CD4-positive, alpha-beta T cell treated with Interleukin-21 for 1 hour (primary cell): Measurements from ENCODE around the gene CHERP.

ENCODE experiments used
- DNase-seq: peaks from one replicate; pipeline ENCODE4 v3.0.0-alpha.2; 2020

Gene CHERP, protein sequence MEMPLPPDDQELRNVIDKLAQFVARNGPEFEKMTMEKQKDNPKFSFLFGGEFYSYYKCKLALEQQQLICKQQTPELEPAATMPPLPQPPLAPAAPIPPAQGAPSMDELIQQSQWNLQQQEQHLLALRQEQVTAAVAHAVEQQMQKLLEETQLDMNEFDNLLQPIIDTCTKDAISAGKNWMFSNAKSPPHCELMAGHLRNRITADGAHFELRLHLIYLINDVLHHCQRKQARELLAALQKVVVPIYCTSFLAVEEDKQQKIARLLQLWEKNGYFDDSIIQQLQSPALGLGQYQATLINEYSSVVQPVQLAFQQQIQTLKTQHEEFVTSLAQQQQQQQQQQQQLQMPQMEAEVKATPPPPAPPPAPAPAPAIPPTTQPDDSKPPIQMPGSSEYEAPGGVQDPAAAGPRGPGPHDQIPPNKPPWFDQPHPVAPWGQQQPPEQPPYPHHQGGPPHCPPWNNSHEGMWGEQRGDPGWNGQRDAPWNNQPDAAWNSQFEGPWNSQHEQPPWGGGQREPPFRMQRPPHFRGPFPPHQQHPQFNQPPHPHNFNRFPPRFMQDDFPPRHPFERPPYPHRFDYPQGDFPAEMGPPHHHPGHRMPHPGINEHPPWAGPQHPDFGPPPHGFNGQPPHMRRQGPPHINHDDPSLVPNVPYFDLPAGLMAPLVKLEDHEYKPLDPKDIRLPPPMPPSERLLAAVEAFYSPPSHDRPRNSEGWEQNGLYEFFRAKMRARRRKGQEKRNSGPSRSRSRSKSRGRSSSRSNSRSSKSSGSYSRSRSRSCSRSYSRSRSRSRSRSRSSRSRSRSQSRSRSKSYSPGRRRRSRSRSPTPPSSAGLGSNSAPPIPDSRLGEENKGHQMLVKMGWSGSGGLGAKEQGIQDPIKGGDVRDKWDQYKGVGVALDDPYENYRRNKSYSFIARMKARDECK

DNA sequence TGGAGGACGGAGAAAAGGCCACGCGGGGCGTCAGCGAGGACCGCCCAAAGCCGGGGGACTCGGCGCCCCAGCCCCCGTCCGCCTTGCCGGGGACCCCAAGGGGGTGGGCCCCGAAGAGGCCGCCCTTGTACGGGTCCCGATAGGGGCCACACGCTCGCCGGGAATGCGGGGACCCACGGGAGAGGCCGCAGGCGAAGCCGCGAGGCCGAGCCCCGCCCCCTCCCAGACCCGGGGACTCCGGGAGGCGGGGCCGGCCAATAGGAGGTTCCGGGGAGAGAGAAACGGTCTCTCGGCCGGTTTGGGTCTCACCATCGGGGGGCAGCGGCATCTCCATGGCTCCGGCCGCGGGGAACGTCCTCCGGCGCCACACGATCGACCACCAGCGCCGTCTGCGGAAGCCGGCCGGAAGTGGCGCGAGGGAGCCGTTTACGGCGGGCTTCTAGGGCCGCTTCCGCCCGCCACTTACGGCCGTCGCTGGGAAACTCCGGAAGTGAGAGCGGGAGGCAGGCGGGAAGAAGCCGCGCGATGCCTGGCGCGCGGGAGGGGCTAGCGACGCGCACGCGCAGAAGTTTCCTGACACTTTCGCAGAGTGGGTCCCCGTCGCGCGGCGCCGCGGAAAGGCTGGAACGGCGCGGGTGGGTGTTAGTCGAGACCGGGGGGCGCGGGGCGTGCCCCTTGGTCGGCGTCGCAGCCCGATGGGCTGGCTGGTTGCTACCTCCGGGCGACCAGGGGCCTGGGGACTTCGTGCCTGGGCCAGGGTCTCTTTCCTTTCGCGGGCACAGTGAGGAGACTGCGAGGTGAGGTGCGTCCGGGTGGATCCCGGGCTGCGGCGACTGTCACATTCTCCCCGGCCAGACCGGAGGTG, at the start of gene CHERP:
TSS of gene CHERP (minus strand) at position 393 of the 865 bp plus-strand sequence. CDS start at position 334, 59 bp downstream.
- peak; percentile 95 for DNase-seq

DNA sequence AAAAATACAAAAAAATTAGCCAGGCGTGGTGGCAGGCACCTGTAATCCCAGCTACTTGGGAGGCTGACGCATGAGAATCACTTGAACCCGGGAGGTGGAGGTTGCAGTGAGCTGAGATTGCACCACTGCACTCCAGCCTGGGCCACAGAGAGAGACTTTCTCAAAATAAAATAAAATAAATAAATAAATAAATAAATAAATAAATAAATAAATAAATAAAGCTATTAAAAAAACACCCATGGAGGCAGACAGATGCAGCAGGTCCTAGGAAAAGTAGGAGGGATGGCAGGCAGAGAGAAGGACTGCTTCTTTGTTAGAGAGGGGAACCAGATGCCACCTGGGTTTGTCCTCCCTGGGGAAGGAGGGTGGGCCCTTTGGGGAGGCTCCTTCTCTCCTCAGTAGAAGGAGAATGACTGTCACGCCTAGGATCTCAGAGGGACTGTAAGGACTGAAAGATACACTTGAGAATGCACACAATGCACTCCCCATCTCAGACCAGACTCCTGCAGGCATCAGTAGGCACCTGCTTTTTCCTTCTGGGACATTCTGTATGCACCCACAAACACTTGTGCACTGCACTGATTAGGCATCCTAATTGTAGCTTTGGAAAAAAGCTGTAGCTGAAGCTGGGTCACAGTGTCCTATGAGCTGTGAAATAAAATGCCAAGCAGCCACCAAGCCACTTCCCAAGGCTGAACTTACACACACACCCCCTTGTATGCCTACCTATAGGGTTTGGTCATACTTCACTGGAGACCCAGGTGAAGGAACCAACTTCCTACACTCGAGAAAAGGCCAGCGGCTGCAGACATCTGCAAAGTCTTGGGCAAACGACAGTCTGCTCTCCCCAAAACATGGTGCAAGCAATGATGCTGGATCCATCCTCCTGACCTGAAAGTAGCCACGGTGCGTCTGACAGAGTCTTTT, 48.9 kb upstream of the CHERP start:
- DNase-seq, result no peak

DNA sequence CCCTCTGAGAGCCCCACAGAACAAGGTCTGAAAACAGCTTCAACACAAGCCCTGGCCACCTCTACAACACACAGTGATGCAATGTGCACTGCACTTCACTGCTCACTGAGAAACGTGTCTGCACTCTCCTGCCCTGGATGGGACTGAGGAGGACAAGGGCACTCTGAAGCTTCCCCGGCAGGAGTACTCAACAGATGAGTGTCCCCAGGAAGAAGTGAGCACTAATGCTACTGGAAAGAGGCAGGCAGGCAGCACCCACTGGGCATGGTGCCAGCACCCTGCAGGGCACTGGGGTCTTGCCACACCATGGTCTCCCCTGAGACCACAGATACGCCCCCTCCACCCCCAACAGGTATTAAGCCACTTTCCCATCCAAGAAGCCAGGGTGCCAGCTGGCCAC, 47.7 kb upstream of the CHERP start:
- no peak for DNase-seq

DNA sequence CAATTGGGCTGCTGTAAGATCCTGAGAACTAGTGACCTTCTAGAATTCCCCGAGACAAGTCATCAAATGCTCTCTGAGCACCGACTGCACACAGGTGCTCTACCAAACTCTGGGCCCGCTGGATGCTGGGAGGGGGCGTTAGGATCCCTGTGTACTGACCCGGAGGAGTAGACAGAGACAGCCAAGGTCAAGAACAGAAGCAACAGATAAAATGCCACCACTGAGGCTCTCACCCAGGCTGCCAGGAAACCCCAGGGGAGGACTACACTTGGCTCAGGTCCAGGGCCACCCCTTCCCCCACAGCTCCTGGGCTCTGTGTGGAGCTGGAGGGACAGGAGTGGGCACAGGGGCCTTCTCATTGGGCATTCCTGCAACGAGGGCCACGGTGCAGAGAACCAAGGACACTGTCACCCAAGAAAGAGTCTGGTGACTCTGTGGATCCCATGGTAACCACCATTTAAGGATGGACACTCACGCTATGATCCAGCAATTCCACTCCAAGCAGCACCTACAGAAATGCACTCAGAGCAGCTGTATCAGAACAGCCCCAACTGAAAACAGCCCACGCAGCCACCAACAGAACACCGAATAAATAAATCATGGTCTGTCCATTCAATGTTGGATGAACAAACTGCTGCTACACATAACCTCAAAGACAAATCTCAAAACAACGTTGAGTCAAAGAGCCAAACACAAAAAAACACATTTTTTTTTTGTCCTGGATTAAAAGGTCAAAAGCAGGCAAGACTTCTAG, 46.8 kb upstream of the CHERP start:
- no peak for DNase-seq

GRCh38 chr19:16587833-16588823, 45.9 kb upstream of the CHERP start:
- DNase-seq, result peak; percentile 72

DNA sequence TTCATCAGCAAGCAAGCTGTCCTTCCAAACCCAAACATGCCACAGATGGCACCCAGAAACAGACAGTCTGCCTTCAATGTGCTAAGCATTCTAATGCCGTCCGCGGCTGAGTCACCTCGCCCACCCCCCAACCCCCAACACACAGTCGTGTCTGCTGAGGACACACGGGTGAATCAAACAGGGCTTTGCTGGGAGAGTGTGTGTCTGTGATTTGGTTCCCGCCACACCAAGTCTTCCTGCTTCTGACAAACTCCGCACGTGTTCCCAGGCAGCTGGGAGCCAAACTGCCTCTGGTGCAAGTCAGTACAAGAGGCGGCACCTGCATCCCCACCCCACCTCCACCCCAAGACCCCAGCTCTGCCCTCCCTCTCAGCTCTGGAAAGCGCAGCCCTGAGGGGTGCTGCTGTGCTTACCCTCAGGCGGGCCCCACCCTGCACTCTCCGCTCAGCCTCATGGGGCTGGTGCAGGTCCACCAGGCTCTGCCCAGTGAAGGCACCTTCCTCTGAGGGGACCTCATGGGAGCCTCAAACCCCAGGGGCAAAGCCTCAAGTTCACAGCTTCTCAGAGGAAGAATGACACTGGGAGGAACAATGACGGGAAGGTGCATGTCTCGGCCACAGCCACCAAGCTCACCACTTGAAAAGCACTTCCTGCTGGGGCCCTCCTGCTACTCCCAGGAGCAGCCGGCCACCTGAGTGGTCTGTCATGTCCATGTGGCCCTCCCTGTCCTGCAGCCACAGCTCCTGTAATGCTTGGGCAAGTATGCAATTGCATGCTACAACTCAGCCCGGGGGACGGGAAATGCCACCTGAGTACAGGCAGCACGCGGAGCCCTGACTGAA, 45.0 kb upstream of the CHERP start:
- DNase-seq, result peak; percentile 58

- no peak for DNase-seq
Observed at GRCh38 chr19:16586477-16586871, 44.2 kb upstream of the CHERP start.

GRCh38 chr19:16585808-16586476, 43.7 kb upstream of the CHERP start:
- peak; percentile 55 for DNase-seq

- no peak for DNase-seq
Observed at GRCh38 chr19:16585094-16585801, 43.0 kb upstream of the CHERP start.

GRCh38 chr19:16584248-16585093, 42.2 kb upstream of the CHERP start:
- DNase-seq, result peak; percentile 95

- DNase-seq, result no peak
Observed at GRCh38 chr19:16582486-16583261, 40.4 kb upstream of the CHERP start.

GRCh38 chr19:16581971-16582343, 39.7 kb upstream of the CHERP start:
- DNase-seq, result no peak

- no peak for DNase-seq
Observed at GRCh38 chr19:16581145-16581970, 39.1 kb upstream of the CHERP start.

GRCh38 chr19:16579381-16579780, 37.1 kb upstream of the CHERP start:
- DNase-seq, result no peak

DNA sequence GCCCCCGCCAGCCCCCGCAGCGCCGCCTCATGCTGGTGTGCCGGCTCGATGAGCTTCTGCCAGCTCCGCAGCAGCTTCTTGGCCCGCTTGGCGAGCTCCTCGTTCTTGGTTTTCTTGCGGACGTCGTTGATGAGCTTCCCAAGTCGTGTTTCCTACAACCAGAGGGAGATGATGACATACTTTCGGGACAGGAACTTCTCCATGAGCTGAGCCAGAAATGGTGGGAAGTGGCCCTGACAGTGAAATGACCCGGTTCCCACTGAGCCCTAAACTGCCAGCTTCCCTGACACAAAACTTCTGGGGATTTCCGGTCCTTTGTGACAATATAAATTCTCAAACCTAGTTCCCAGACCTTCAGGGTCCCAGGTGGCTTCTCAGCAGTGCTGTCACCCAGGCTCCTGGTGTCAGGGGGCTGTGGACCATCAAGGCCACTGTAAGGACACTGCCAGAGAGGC, 35.3 kb upstream of the CHERP start:
- no peak for DNase-seq
